GM18951 (cell line): ENCODE results near the gene ELOA.

Experiments used
- POLR2A ChIP-seq: IDR thresholded peaks from 4 replicates; pipeline ENCODE4 v1.6.1; 2011; ENCODE audit warnings: mild to moderate bottlenecking; ENCODE audit not compliant: insufficient read length, insufficient read depth; ENCODE audit errors: extremely low read depth
- in situ Hi-C: fragments of 300-500 bp; cut with MboI; formaldehyde crosslinking; loops from one replicate; pipeline ENCODE4 v1.12.0; 2022; ENCODE audit warnings: low sequenced_read_pairs, mixed read lengths, inconsistent platforms; ENCODE audit not compliant: unreplicated experiment

The ELOA gene

GRCh38 chr1:23795676-23796465 lies 52.6 kb downstream of the ELOA start:
- in situ Hi-C loops, result no loop called here
- no peak for TF ChIP-seq POLR2A

GRCh38 chr1:23796466-23797271 lies 53.4 kb downstream of the ELOA start:
- TF ChIP-seq POLR2A, result no peak
- in situ Hi-C loops, result no loop called here

- TF ChIP-seq POLR2A, result no peak
- in situ Hi-C loops, result no loop called here
Measured at GRCh38 chr1:23797478-23798448, 54.5 kb downstream of the ELOA start.

DNA sequence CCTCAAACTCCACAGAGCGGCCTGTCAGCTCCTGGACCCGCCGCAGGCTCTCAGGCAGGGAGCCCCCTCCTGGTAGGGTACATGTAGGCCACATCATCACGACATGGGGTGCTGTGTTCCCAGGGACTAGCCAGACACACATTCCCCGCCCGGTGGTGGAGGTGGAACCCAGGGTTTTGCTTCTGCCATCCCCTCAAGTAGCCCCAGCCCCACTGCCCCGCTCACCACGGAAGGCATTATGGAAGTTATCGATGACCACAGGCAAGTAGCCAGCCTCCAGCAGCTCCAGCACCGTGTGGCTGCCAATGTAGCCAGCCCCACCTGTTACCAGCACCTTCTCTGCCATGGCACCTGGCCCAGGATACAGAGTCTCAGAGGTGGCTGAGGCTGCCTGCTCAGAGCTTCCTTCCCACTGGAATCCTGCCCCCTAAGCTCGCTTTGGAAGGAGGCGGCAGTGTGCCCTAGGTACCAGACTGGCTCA lies 55.4 kb downstream of the ELOA start:
- TF ChIP-seq POLR2A, result no peak
- in situ Hi-C loops, result no loop called here

DNA sequence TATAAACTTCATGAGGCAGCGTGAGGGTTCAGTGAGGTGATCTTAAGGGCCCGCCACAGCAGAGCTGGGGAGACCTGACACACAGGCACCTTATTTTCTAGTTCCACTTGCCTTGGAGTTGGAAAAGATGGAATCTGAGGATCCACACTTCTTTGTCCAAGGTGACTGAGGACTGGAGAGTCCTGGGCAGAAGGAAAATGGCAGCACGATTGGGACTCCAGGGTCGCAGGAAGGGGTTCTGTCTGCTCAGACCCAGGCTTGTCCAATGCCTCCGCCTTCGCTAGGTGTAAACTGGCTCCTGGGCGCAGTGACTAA lies 55.9 kb downstream of the ELOA start:
- in situ Hi-C loops, result no loop called here
- TF ChIP-seq POLR2A, result no peak

- TF ChIP-seq POLR2A, result peak; percentile 38
- in situ Hi-C loops, result loop anchor here (10.0 kb wide), 1 partner anchor 115 kb away; the partner anchor contains the start of gene CNR2
Measured at GRCh38 chr1:23799570-23800399, 56.5 kb downstream of the ELOA start.

GRCh38 chr1:23800400-23801337 lies 57.4 kb downstream of the ELOA start, which contains the start of gene GALE:
Gene GALE, minus strand, starts transcription at chr1:23800754. Its CDS starts 1,747 bp downstream, at chr1:23799007.
- in situ Hi-C loops, result loop anchor here (10.0 kb wide), 1 partner anchor 114 kb away; the partner anchor contains the start of gene CNR2
- peak; percentile 95 for TF ChIP-seq POLR2A

GRCh38 chr1:23801338-23801748 lies 58.1 kb downstream of the ELOA start:
- in situ Hi-C loops, result loop anchor here (10.0 kb wide), 1 partner anchor 113 kb away; the partner anchor contains the start of gene CNR2

GRCh38 chr1:23801876-23802275 lies 58.6 kb downstream of the ELOA start:
- in situ Hi-C loops, result loop anchor here (10.0 kb wide), 1 partner anchor 113 kb away; the partner anchor contains the start of gene CNR2

More at GRCh38 chr1:23801338-23801748, 58.1 kb downstream of the ELOA start:
- no peak for TF ChIP-seq POLR2A

DNA sequence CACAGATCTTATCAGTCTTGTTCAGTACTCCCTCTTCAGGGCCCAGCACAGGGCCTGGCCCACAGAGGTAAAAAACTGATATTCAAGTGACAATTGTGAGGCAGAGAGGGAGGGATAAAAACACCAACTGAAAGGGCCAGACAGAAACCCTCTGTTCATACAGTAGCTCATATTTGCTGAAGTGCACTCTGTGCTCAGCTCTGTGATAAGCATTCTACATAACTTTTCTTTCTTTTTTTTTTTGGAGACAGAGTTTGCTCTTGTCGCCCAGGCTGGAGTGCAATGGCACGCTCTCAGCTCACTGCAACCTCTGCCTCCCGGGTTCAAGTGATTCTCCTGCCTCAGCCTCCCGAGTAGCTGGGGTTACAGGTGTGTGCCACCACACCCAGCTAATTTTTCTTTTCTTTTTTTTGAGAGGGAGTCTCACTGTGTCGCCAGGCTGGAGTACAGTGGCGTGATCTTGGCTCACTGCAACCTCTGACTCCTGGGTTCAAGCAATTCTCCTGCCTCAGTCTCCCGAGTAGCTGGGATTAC lies 59.6 kb downstream of the ELOA start:
- in situ Hi-C loops, result loop anchor here (10.0 kb wide), 1 partner anchor 112 kb away; the partner anchor contains the start of gene CNR2

More at GRCh38 chr1:23801876-23802275, 58.6 kb downstream of the ELOA start:
- no peak for TF ChIP-seq POLR2A
